Immature natural killer cell (primary cell): ENCODE measurements around the gene SNW1. TPM values are rescaled to one million over a fixed set of nuclear protein-coding genes. Genes with fewer than 3 reads are reported as not detected.
A peak's percentile ranks its signal among the peaks of the same experiment; 100 is the strongest.
"Not testable (repeated sequence)": the region's sequence is repeated elsewhere in the genome, so short reads cannot be mapped to it uniquely, and the experiment has no call there.

Source experiments
- DNase-seq, 3 donors: peaks; one replicate each; pipeline ENCODE4 v3.0.0; 2022; ENCODE audit warnings: mixed read lengths in 1 of 3
- H3K27ac Mint-ChIP-seq, 6 donors: one replicate each; pipeline ENCODE4 v1.8.0; 2020; ENCODE audit warnings: mixed read lengths in 6 of 6, mild to moderate bottlenecking in 5 of 6, inconsistent platforms in 4 of 6, moderate library complexity in 3 of 6
- H3K27me3 Mint-ChIP-seq, 3 donors: one replicate each; pipeline ENCODE4 v1.8.0; 2020 to 2021; ENCODE audit warnings: low read depth in 3 of 3, mild to moderate bottlenecking in 3 of 3, mixed read lengths in 3 of 3, moderate library complexity in 3 of 3, inconsistent platforms in 1 of 3
- H3K36me3 Mint-ChIP-seq, 3 donors: one replicate each; pipeline ENCODE4 v1.8.0; 2020; ENCODE audit warnings: mixed read lengths in 3 of 3, inconsistent platforms in 2 of 3, mild to moderate bottlenecking in 2 of 3
- H3K4me1 Mint-ChIP-seq, 2 donors: one replicate each; pipeline ENCODE4 v1.8.0; 2020; ENCODE audit warnings: inconsistent platforms in 2 of 2, mild to moderate bottlenecking in 2 of 2, mixed read lengths in 2 of 2, moderate library complexity in 1 of 2
- H3K4me3 Mint-ChIP-seq, 5 donors: one replicate each; pipeline ENCODE4 v1.8.0; 2020; ENCODE audit warnings: mild to moderate bottlenecking in 5 of 5, mixed read lengths in 5 of 5, inconsistent platforms in 3 of 5, moderate library complexity in 3 of 5
- H3K9me3 Mint-ChIP-seq, 6 donors: one replicate each; pipeline ENCODE4 v1.8.0; 2020; ENCODE audit warnings: mild to moderate bottlenecking in 6 of 6, mixed read lengths in 6 of 6, inconsistent platforms in 4 of 6, moderate library complexity in 3 of 6
- polyA plus RNA-seq, 3 donors: library from polyadenylated mRNA; unstranded; fragments of 300-500 nt; fragmentation: Illumina TruSeq; gene quantifications; one replicate each; pipeline ENCODE4 v1.2.3, GENCODE V29; 2021

SNW1 gene
- 10 to 100 TPM; 57.0 to 82.9 (median 57.0) TPM for polyA plus RNA-seq

- Mint-ChIP-seq H3K4me1 (peaks cover 42 to 62% of the 10 kb centered on the region in 2 donors), H3K9me3 (no peaks in the 10 kb centered on the region), H3K27me3 (peaks cover 0 to 7% (median 7%) of the 10 kb centered on the region in 3 donors), H3K27ac (peak within 1 kb of the TSS; percentile 97 to 99 (median 98)), H3K4me3 (peak within 1 kb of the TSS; percentile 94 to 99 (median 96)), H3K36me3 (peaks cover 0 to 4% (median 0%) of the 10 kb centered on the region in 3 donors)
- DNase-seq, result peak; percentile 88 to 90 (median 90)
Measured at GRCh38 chr14:77760381-77761204, at the start of gene SNW1. Gene SNW1, minus strand, starts transcription at chr14:77761156. Its CDS starts 29 bp downstream, at chr14:77761127.

GRCh38 chr14:77809011-77809410 is 48.1 kb upstream of the SNW1 start:
- H3K27ac Mint-ChIP-seq, result no peak overlapping the region

GRCh38 chr14:77808250-77808649 is 47.3 kb upstream of the SNW1 start:
- no peaks in the 10 kb centered on the region for H3K9me3 Mint-ChIP-seq
- DNase-seq, result no peak
- peak overlapping the region in 1 of 6 donors; percentile 46 for H3K27ac Mint-ChIP-seq
- H3K36me3 Mint-ChIP-seq, result peaks cover 0 to 10% (median 0%) of the 10 kb centered on the region in 3 donors
- no peak overlapping the region for H3K4me3 Mint-ChIP-seq
- no peaks in the 10 kb centered on the region for H3K4me1 Mint-ChIP-seq
- H3K27me3 Mint-ChIP-seq, result peaks cover 0 to 5% (median 0%) of the 10 kb centered on the region in 3 donors

More at GRCh38 chr14:77809011-77809410, 48.1 kb upstream of the SNW1 start:
- H3K27me3 Mint-ChIP-seq, result peaks cover 0 to 5% (median 0%) of the 10 kb centered on the region in 3 donors
- no peak for DNase-seq
- H3K36me3 Mint-ChIP-seq, result peaks cover 0 to 10% (median 0%) of the 10 kb centered on the region in 3 donors
- H3K9me3 Mint-ChIP-seq, result no peaks in the 10 kb centered on the region
- no peak overlapping the region for H3K4me3 Mint-ChIP-seq
- no peaks in the 10 kb centered on the region for H3K4me1 Mint-ChIP-seq

GRCh38 chr14:77805706-77806105 is 44.8 kb upstream of the SNW1 start:
- Mint-ChIP-seq H3K9me3 (no peaks in the 10 kb centered on the region), H3K36me3 (peaks cover 0 to 10% (median 0%) of the 10 kb centered on the region in 3 donors), H3K4me1 (peaks cover 3 to 8% of the 10 kb centered on the region in 2 donors), H3K27me3 (peaks cover 0 to 5% (median 0%) of the 10 kb centered on the region in 3 donors), H3K27ac (no peak overlapping the region), H3K4me3 (no peak overlapping the region)
- DNase-seq, result no peak

- no peaks in the 10 kb centered on the region for H3K9me3 Mint-ChIP-seq
- H3K27ac Mint-ChIP-seq, result no peak overlapping the region
- H3K27me3 Mint-ChIP-seq, result peaks cover 0 to 5% (median 0%) of the 10 kb centered on the region in 3 donors
- H3K36me3 Mint-ChIP-seq, result peaks cover 0 to 10% (median 0%) of the 10 kb centered on the region in 3 donors
- H3K4me3 Mint-ChIP-seq, result no peak overlapping the region
- DNase-seq, result no peak
- H3K4me1 Mint-ChIP-seq, result peaks cover 11 to 18% of the 10 kb centered on the region in 2 donors
Measured at GRCh38 chr14:77804592-77804991, 43.6 kb upstream of the SNW1 start.

- Mint-ChIP-seq H3K27ac (peak overlapping the region; percentile 70 to 90 (median 80)), H3K4me3 (peak overlapping the region; percentile 81 to 87 (median 86)), H3K4me1 (peaks cover 12 to 19% of the 10 kb centered on the region in 2 donors), H3K36me3 (no peaks in the 10 kb centered on the region), H3K9me3 (no peaks in the 10 kb centered on the region), H3K27me3 (peaks cover 0 to 5% (median 0%) of the 10 kb centered on the region in 3 donors)
- no peak for DNase-seq
Measured at GRCh38 chr14:77800814-77801213, 39.9 kb upstream of the SNW1 start.

- Mint-ChIP-seq H3K4me3 (peak within 1 kb of the TSS; percentile 81 to 87 (median 86)), H3K9me3 (no peaks in the 10 kb centered on the region), H3K27me3 (no peaks in the 10 kb centered on the region), H3K36me3 (no peaks in the 10 kb centered on the region), H3K27ac (peak within 1 kb of the TSS; percentile 70 to 90 (median 83)), H3K4me1 (peaks cover 12 to 19% of the 10 kb centered on the region in 2 donors)
- DNase-seq, result peak; percentile 80 to 81 (median 80)
Measured at GRCh38 chr14:77799863-77800730, 39.1 kb upstream of the SNW1 start, which contains the start of gene ADCK1. Gene ADCK1, plus strand, starts transcription at chr14:77800109. Its CDS starts 18,870 bp downstream, at chr14:77818979.

GRCh38 chr14:77799456-77799855 is 38.5 kb upstream of the SNW1 start:
- not testable (repeated sequence) for H3K36me3 Mint-ChIP-seq, H3K27me3 Mint-ChIP-seq, DNase-seq, H3K9me3 Mint-ChIP-seq
- H3K27ac Mint-ChIP-seq, result peak overlapping the region in 5 of 6 donors; percentile 45 to 83 (median 76)
- H3K4me1 Mint-ChIP-seq, result peaks cover 12 to 19% of the 10 kb centered on the region in 2 donors
- H3K4me3 Mint-ChIP-seq, result peak overlapping the region; percentile 77 to 87 (median 84)

GRCh38 chr14:77794357-77794756 is 33.4 kb upstream of the SNW1 start:
- Mint-ChIP-seq H3K36me3 (no peaks in the 10 kb centered on the region), H3K9me3 (no peaks in the 10 kb centered on the region), H3K27ac (no peak overlapping the region), H3K27me3 (peaks cover 3 to 4% (median 4%) of the 10 kb centered on the region in 3 donors), H3K4me3 (no peak overlapping the region), H3K4me1 (no peaks in the 10 kb centered on the region)
- no peak for DNase-seq

GRCh38 chr14:77793255-77793654 is 32.3 kb upstream of the SNW1 start:
- not testable (repeated sequence) for H3K27ac Mint-ChIP-seq, H3K9me3 Mint-ChIP-seq, DNase-seq, H3K36me3 Mint-ChIP-seq, H3K4me1 Mint-ChIP-seq, H3K27me3 Mint-ChIP-seq, H3K4me3 Mint-ChIP-seq

GRCh38 chr14:77791225-77791600 is 30.3 kb upstream of the SNW1 start:
- DNase-seq, result no peak
- Mint-ChIP-seq H3K36me3 (no peaks in the 10 kb centered on the region), H3K27me3 (peaks cover 3 to 6% (median 4%) of the 10 kb centered on the region in 3 donors), H3K9me3 (no peaks in the 10 kb centered on the region), H3K4me1 (no peaks in the 10 kb centered on the region), H3K4me3 (no peak overlapping the region), H3K27ac (no peak overlapping the region)

- DNase-seq, result no peak
- Mint-ChIP-seq H3K36me3 (no peaks in the 10 kb centered on the region), H3K4me1 (no peaks in the 10 kb centered on the region), H3K27me3 (peaks cover 3 to 6% (median 4%) of the 10 kb centered on the region in 3 donors), H3K27ac (no peak overlapping the region), H3K9me3 (no peaks in the 10 kb centered on the region), H3K4me3 (no peak overlapping the region)
Measured at GRCh38 chr14:77790566-77791224, 29.7 kb upstream of the SNW1 start.

- Mint-ChIP-seq H3K36me3 (no peaks in the 10 kb centered on the region), H3K27ac (no peak overlapping the region), H3K4me1 (no peaks in the 10 kb centered on the region), H3K9me3 (no peaks in the 10 kb centered on the region), H3K4me3 (no peak overlapping the region), H3K27me3 (peaks cover 0 to 3% (median 3%) of the 10 kb centered on the region in 3 donors)
- DNase-seq, result no peak
Measured at GRCh38 chr14:77786148-77786547, 25.2 kb upstream of the SNW1 start.
